ENCODE data around the gene KRT8. TPM values are rescaled to one million over a fixed set of nuclear protein-coding genes. Genes with fewer than 3 reads are reported as not detected.
A peak's percentile ranks its signal among the peaks of the same experiment; 100 is the strongest.

The KRT8 gene
- total and polyA plus RNA-seq, 5 donors, result 104 to 282 (median 249) TPM

DNA sequence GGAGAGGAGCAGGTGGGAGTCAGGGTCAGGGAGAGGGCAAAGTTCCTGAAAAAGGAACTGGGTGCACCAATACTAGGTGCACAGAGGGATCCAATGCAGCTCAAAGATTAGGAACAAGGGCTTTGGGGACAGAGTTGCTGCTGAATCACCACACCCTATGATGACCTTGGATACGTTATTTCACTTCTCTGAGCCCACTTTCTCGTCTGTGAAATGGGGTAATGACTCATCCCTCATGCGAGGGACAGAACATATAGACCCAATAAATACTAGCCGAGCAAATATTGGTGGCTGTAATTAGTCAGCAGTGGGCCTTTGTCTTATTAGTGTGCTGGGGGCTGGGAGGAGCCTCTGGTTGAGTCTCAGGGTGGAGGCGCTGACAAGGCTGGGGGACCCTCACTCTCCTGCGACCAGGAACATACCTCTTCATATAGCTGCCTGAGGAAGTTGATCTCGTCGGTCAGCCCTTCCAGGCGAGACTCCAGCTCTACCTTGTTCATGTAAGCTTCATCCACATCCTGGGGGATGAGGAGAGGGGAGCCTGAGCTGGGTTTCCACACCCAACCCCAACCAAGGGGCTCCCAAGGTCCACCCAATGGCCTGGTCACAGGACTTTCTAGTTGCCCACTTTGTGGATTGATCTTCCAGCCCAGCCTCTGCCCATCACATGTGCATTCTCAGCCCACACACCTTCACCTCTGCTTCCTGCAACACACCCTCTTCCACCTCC, 4.5 kb downstream of the KRT8 start:
- Histone ChIP-seq H3K9me3 (ENCODE audit: control insufficient read depth, low read length) (no peaks in the 10 kb centered on the region), H3K4me1 (ENCODE audit: control insufficient read depth, insufficient read depth, low read length) (peaks cover 2% of the 10 kb centered on the region), H3K27me3 (ENCODE audit: control insufficient read depth, insufficient read depth) (no peaks in the 10 kb centered on the region), H3K27ac (ENCODE audit: low read length) (no peak overlapping the region), H3K4me3 (ENCODE audit: low read length) (no peak overlapping the region)
- ATAC-seq (no peak), DNase-seq (no peak)
- 82% methylated on average over 9 of the region's 9 CpGs for WGBS
- intact Hi-C loops (cut with DNase I), result loop anchor here in 1 of 4 donors (5.0 kb wide), 1 partner anchor 77 kb away; no protein-coding TSS in a partner anchor

GRCh38 chr12:52899338-52900035, 5.4 kb downstream of the KRT8 start:
- no peak overlapping the region for H3K4me3 ChIP-seq (ENCODE audit: low read length)
- no peak overlapping the region for H3K27ac ChIP-seq (ENCODE audit: low read length)
- H3K9me3 ChIP-seq (ENCODE audit: control insufficient read depth, low read length), result no peaks in the 10 kb centered on the region
- DNase-seq (no peak), ATAC-seq (no peak)
- H3K4me1 ChIP-seq (ENCODE audit: control insufficient read depth, insufficient read depth, low read length), result peaks cover 2% of the 10 kb centered on the region
- no peaks in the 10 kb centered on the region for H3K27me3 ChIP-seq (ENCODE audit: control insufficient read depth, insufficient read depth)
- 91% methylated on average over 13 of the region's 13 CpGs for WGBS
- intact Hi-C loops (cut with DNase I), result loop anchor here in 1 of 4 donors (5.0 kb wide), 1 partner anchor 78 kb away; no protein-coding TSS in a partner anchor

GRCh38 chr12:52896190-52897100, 8.4 kb downstream of the KRT8 start:
- Histone ChIP-seq H3K27me3 (ENCODE audit: control insufficient read depth, insufficient read depth) (no peaks in the 10 kb centered on the region), H3K27ac (ENCODE audit: low read length) (no peak overlapping the region), H3K4me1 (ENCODE audit: control insufficient read depth, insufficient read depth, low read length) (peaks cover 2% of the 10 kb centered on the region), H3K4me3 (ENCODE audit: low read length) (no peak overlapping the region), H3K9me3 (ENCODE audit: control insufficient read depth, low read length) (no peaks in the 10 kb centered on the region)
- no peak for DNase-seq
- WGBS, result 74% methylated on average over 3 of the region's 3 CpGs
- intact Hi-C loops (cut with DNase I), result no loop called here
- ATAC-seq, result peak; percentile 37 to 40

GRCh38 chr12:52895726-52896189, 9.1 kb downstream of the KRT8 start:
- WGBS, result 52% methylated on average over 2 of the region's 2 CpGs
- Histone ChIP-seq H3K27ac (ENCODE audit: low read length) (no peak overlapping the region), H3K27me3 (ENCODE audit: control insufficient read depth, insufficient read depth) (no peaks in the 10 kb centered on the region), H3K4me3 (ENCODE audit: low read length) (no peak overlapping the region), H3K9me3 (ENCODE audit: control insufficient read depth, low read length) (no peaks in the 10 kb centered on the region), H3K4me1 (ENCODE audit: control insufficient read depth, insufficient read depth, low read length) (peaks cover 2% of the 10 kb centered on the region)
- ATAC-seq, result peak; percentile 23 to 39
- no peak for DNase-seq
- intact Hi-C loops (cut with DNase I), result no loop called here

GRCh38 chr12:52892974-52893373, 11.9 kb downstream of the KRT8 start:
- intact Hi-C loops (cut with DNase I), result loop anchor here in 1 of 4 donors (5.0 kb wide), 1 partner anchor 79 kb away; no protein-coding TSS in a partner anchor
- ATAC-seq (no peak), DNase-seq (no peak)
- Histone ChIP-seq H3K4me3 (ENCODE audit: low read length) (no peak overlapping the region), H3K27me3 (ENCODE audit: control insufficient read depth, insufficient read depth) (no peaks in the 10 kb centered on the region), H3K4me1 (ENCODE audit: control insufficient read depth, insufficient read depth, low read length) (peaks cover 2% of the 10 kb centered on the region), H3K9me3 (ENCODE audit: control insufficient read depth, low read length) (no peaks in the 10 kb centered on the region), H3K27ac (ENCODE audit: low read length) (no peak overlapping the region)

- peaks cover 2% of the 10 kb centered on the region for H3K4me1 ChIP-seq (ENCODE audit: control insufficient read depth, insufficient read depth, low read length)
- intact Hi-C loops (cut with DNase I), result loop anchor here in 1 of 4 donors (5.0 kb wide), 1 partner anchor 80 kb away; no protein-coding TSS in a partner anchor
- no peak for ATAC-seq
- no peaks in the 10 kb centered on the region for H3K9me3 ChIP-seq (ENCODE audit: control insufficient read depth, low read length)
- DNase-seq, result no peak
- no peak overlapping the region for H3K4me3 ChIP-seq (ENCODE audit: low read length)
- no peaks in the 10 kb centered on the region for H3K27me3 ChIP-seq (ENCODE audit: control insufficient read depth, insufficient read depth)
- H3K27ac ChIP-seq (ENCODE audit: low read length), result no peak overlapping the region
- 85% methylated on average over 7 of the region's 7 CpGs for WGBS
Observed at GRCh38 chr12:52892207-52892852, 12.5 kb downstream of the KRT8 start.

- no peak for DNase-seq
- ATAC-seq, result no peak
- H3K9me3 ChIP-seq (ENCODE audit: control insufficient read depth, low read length), result no peaks in the 10 kb centered on the region
- intact Hi-C loops (cut with DNase I), result loop anchor here in 1 of 4 donors (5.0 kb wide), 1 partner anchor 81 kb away; no protein-coding TSS in a partner anchor
- H3K4me1 ChIP-seq (ENCODE audit: control insufficient read depth, insufficient read depth, low read length), result peaks cover 2% of the 10 kb centered on the region
- H3K27me3 ChIP-seq (ENCODE audit: control insufficient read depth, insufficient read depth), result no peaks in the 10 kb centered on the region
- 69% methylated on average over 2 of the region's 2 CpGs for WGBS
- no peak overlapping the region for H3K27ac ChIP-seq (ENCODE audit: low read length)
- H3K4me3 ChIP-seq (ENCODE audit: low read length), result no peak overlapping the region
Observed at GRCh38 chr12:52891044-52891443, 13.8 kb downstream of the KRT8 start.

DNA sequence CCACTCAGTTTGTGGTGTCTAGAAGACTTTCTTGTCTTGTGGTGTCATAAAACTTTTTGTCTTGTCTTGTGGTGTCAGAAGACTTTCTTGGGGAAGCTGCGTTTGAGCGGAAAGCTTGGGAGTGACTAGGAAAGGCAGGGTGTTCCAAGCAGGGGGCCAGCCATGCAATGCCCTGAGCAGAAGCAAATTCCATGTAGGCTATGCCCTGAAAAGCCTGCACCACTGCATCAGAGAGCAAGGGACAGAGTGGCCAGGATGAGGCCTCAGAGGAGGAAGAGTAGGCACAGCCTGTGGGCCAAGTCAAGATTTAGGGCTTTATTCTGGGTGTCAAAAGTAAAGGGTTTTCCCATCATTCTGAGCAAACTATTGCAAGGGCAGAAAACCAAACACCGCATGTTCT, 14.5 kb downstream of the KRT8 start:
- Histone ChIP-seq H3K4me1 (ENCODE audit: control insufficient read depth, insufficient read depth, low read length) (no peaks in the 10 kb centered on the region), H3K4me3 (ENCODE audit: low read length) (no peak overlapping the region), H3K27ac (ENCODE audit: low read length) (no peak overlapping the region), H3K9me3 (ENCODE audit: control insufficient read depth, low read length) (no peaks in the 10 kb centered on the region), H3K27me3 (ENCODE audit: control insufficient read depth, insufficient read depth) (no peaks in the 10 kb centered on the region)
- 87% methylated on average over 3 of the region's 3 CpGs for WGBS
- intact Hi-C loops (cut with DNase I), result loop anchor here in 1 of 4 donors (5.0 kb wide), 1 partner anchor 82 kb away; no protein-coding TSS in a partner anchor
- DNase-seq (no peak), ATAC-seq (no peak)

GRCh38 chr12:52884526-52885293, 20.2 kb downstream of the KRT8 start:
- intact Hi-C loops (cut with DNase I), result loop anchor here (1.0 to 5.0 kb wide), 4 partner anchors 96 to 727 kb away; no protein-coding TSS in a partner anchor
- no peaks in the 10 kb centered on the region for H3K9me3 ChIP-seq (ENCODE audit: control insufficient read depth, low read length)
- H3K27ac ChIP-seq (ENCODE audit: low read length), result no peak overlapping the region
- WGBS, result 30% methylated on average over 13 of the region's 13 CpGs
- no peak overlapping the region for H3K4me3 ChIP-seq (ENCODE audit: low read length)
- no peaks in the 10 kb centered on the region for H3K27me3 ChIP-seq (ENCODE audit: control insufficient read depth, insufficient read depth)
- peak; percentile 76 to 91 (median 90) for DNase-seq
- H3K4me1 ChIP-seq (ENCODE audit: control insufficient read depth, insufficient read depth, low read length), result no peaks in the 10 kb centered on the region
- peak; percentile 87 to 88 for ATAC-seq
